Measurements from ENCODE around the gene BAIAP2L2.

- TF ChIP-seq CTCF (IDR thresholded peaks at IDR 0.05), result no peak
- TF ChIP-seq ZFX (IDR thresholded peaks at IDR 0.05; ENCODE audit: borderline replicate concordance), result no peak
Measured at GRCh38 chr22:38066381-38067027, 44.0 kb downstream of the BAIAP2L2 start.

Measured in 22Rv1 (cell line).